Mesothelial cell of epicardium (in vitro differentiated cells): ENCODE results near the gene GBP1. TPM values are rescaled to one million over a fixed set of nuclear protein-coding genes. Genes with fewer than 3 reads are reported as not detected.
"Not testable (repeated sequence)": the region's sequence is repeated elsewhere in the genome, so short reads cannot be mapped to it uniquely, and the experiment has no call there.

Source experiments
- DNase-seq, 2 experiments: peaks; one replicate each; pipeline ENCODE4 v3.0.0; 2021; ENCODE audit warnings: low spot score in 2 of 2; ENCODE audit not compliant: unreplicated experiment in 2 of 2
- H3K27ac Mint-ChIP-seq: 2 replicates; pipeline ENCODE4 v1.8.0; 2021; ENCODE audit warnings: mixed read lengths
- H3K27me3 Mint-ChIP-seq: 2 replicates; pipeline ENCODE4 v1.8.0; 2021; ENCODE audit warnings: low read depth, mixed read lengths
- H3K36me3 Mint-ChIP-seq: 2 replicates; pipeline ENCODE4 v1.8.0; 2021; ENCODE audit warnings: mixed read lengths
- H3K4me1 Mint-ChIP-seq: 2 replicates; pipeline ENCODE4 v1.8.0; 2021; ENCODE audit warnings: mixed read lengths
- H3K4me3 Mint-ChIP-seq: 2 replicates; pipeline ENCODE4 v1.8.0; 2021; ENCODE audit warnings: mild to moderate bottlenecking, moderate library complexity, mixed read lengths
- H3K9me3 Mint-ChIP-seq: 2 replicates; pipeline ENCODE4 v1.8.0; 2021; ENCODE audit warnings: mixed read lengths
- total RNA-seq: library from RNA; stranded (reverse); gene quantifications from 3 replicates; pipeline ENCODE4 v1.2.1, GENCODE V29; 2021
- TF ChIP-seq, protein P1 (sequence below): fragments of 200-600 bp; sonication (generic); IDR thresholded peaks from one replicate; pipeline ENCODE4 v1.5.0; 2021; ENCODE audit warnings: antibody characterized with exemption; ENCODE audit not compliant: unreplicated experiment

Gene GBP1
- total RNA-seq, 1 donor from 2014 or later, result 55.5 TPM

DNA sequence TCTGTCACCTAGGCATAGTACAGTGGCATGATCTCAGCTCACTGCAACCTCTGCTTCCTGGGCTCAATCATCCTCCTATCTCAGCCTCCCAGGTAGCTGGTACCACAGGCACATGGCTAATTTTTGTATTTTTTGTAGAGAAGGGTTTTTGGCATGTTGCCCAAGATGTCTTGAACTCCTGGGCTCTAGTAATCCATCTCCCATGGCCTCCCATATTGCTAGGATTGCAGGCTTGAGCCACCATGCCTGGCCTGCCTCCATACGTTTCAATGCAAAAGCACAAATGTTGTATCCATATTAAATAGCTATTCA lies 24.7 kb downstream of the GBP1 start:
- no peak for DNase-seq
- no peak overlapping the region for H3K27ac Mint-ChIP-seq
- peaks cover 7% of the 10 kb centered on the region for H3K9me3 Mint-ChIP-seq
- peaks cover 2% of the 10 kb centered on the region for H3K27me3 Mint-ChIP-seq
- TF ChIP-seq, protein P1, sequence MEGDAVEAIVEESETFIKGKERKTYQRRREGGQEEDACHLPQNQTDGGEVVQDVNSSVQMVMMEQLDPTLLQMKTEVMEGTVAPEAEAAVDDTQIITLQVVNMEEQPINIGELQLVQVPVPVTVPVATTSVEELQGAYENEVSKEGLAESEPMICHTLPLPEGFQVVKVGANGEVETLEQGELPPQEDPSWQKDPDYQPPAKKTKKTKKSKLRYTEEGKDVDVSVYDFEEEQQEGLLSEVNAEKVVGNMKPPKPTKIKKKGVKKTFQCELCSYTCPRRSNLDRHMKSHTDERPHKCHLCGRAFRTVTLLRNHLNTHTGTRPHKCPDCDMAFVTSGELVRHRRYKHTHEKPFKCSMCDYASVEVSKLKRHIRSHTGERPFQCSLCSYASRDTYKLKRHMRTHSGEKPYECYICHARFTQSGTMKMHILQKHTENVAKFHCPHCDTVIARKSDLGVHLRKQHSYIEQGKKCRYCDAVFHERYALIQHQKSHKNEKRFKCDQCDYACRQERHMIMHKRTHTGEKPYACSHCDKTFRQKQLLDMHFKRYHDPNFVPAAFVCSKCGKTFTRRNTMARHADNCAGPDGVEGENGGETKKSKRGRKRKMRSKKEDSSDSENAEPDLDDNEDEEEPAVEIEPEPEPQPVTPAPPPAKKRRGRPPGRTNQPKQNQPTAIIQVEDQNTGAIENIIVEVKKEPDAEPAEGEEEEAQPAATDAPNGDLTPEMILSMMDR, result no peak
- no peaks in the 10 kb centered on the region for H3K36me3 Mint-ChIP-seq
- no peak overlapping the region for H3K4me3 Mint-ChIP-seq
- no peaks in the 10 kb centered on the region for H3K4me1 Mint-ChIP-seq

DNA sequence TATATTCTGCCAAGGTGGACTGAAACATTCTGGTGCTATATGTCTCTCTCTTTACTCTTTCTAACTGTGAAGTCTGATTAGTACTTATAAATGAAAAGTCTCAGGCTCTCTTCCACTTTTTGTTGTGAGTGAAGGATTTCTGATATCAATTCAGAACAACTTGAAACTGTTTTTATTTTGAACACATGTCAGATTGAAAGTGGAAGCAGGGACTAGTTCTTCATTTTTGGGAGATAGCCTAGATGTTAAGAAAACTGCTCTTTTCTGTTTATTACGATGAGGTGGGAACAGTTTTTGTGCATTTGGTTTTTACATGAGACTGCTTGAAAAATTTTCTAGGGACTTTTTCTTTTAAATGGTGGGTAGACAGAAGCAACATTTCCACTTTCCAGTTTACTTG lies 27.8 kb downstream of the GBP1 start:
- Mint-ChIP-seq H3K27me3 (peaks cover 2% of the 10 kb centered on the region), H3K27ac (no peak overlapping the region), H3K9me3 (peaks cover 17% of the 10 kb centered on the region), H3K4me3 (no peak overlapping the region), H3K36me3 (no peaks in the 10 kb centered on the region), H3K4me1 (no peaks in the 10 kb centered on the region)
- no peak for DNase-seq
- TF ChIP-seq, protein P1, result no peak

DNA sequence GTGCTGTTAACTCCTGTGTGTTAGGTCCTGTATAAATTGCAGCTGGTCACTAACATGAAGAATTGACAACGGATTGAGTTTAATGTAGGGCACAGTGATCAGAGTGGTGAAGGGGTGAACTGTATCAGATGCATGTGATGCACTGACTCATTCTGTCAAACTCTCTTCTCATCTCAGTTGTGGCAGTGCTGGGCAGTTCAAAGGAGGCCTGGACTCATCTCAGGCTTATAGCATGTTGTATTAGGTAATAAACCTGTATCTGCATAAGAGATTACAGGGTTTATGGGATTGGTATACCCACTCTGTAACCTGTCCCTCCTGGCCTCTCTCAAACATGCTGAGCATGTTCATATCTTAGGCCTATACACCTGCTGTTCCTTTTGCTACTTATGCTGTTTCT lies 29.9 kb downstream of the GBP1 start:
- H3K9me3 Mint-ChIP-seq, result peaks cover 30% of the 10 kb centered on the region
- TF ChIP-seq, protein P1, result no peak
- peaks cover 6% of the 10 kb centered on the region for H3K36me3 Mint-ChIP-seq
- H3K27me3 Mint-ChIP-seq, result peaks cover 2% of the 10 kb centered on the region
- H3K4me3 Mint-ChIP-seq, result no peak overlapping the region
- no peaks in the 10 kb centered on the region for H3K4me1 Mint-ChIP-seq
- H3K27ac Mint-ChIP-seq, result no peak overlapping the region
- DNase-seq, result no peak

DNA sequence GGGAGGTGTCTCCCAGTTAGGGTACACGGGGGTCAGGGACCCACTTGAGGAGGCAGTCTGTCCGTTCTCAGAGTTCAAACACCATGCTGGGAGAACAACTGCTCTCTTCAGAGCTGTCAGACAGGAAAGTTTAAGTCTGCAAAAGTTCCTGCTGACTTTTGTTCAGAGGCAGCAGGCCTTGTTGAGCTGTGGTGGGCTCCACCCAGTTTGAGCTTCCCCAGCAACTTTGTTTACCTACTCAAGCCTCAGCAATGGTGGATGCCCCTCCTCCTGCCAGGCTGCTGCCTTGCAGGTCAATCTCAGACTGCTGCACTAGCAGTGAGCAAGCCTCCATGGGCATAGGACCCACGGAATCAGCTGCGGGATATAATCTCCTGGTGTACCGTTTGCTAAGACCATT lies 31.0 kb downstream of the GBP1 start:
- H3K9me3 Mint-ChIP-seq, result peaks cover 33% of the 10 kb centered on the region
- not testable (repeated sequence) for H3K27ac Mint-ChIP-seq, DNase-seq, H3K4me3 Mint-ChIP-seq, H3K27me3 Mint-ChIP-seq, H3K4me1 Mint-ChIP-seq, H3K36me3 Mint-ChIP-seq

DNA sequence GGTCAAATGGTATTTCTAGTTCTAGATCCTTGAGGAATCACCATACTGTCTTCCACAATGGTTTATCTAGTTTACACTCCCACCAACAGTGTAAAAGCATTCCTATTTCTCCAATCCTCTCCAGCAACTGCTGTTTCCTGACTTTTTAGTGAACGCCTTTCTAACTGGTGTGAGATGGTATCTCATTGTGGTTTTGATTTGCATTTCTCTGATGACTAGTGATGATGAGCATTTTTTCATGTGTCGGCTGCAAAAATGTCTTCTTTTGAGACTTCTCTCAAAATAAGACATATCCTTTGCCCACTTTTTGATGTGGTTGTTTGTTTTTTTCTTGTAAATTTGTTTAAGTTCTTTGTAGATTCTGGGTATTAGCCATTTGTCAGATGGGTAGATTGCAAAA lies 36.0 kb downstream of the GBP1 start:
- not testable (repeated sequence) for H3K27me3 Mint-ChIP-seq, DNase-seq, H3K4me3 Mint-ChIP-seq, H3K36me3 Mint-ChIP-seq, H3K4me1 Mint-ChIP-seq, H3K27ac Mint-ChIP-seq
- H3K9me3 Mint-ChIP-seq, result peaks cover 37% of the 10 kb centered on the region

DNA sequence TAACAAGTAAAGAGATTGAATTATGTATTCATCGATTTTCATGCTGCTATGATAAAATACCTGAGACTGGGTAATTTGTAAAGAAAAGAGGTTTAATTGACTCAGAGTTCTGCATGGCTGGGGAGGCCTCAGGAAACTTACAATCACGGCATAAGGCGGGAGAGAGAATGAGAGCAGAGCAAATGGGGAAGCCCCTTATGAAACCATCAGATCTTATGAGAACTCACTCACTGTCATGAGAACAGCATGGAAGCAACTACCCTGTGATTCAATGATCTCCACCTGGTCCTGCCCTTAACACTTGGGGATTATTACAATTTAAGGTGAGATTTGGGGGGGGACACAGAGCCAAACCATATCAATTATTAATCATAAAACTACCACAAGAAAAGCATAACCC lies 39.1 kb downstream of the GBP1 start:
- Mint-ChIP-seq H3K4me1 (peaks cover 22% of the 10 kb centered on the region), H3K4me3 (no peak overlapping the region), H3K9me3 (peaks cover 22% of the 10 kb centered on the region), H3K27me3 (no peaks in the 10 kb centered on the region), H3K27ac (no peak overlapping the region), H3K36me3 (peaks cover 8% of the 10 kb centered on the region)
- no peak for DNase-seq
- TF ChIP-seq, protein P1, result no peak

DNA sequence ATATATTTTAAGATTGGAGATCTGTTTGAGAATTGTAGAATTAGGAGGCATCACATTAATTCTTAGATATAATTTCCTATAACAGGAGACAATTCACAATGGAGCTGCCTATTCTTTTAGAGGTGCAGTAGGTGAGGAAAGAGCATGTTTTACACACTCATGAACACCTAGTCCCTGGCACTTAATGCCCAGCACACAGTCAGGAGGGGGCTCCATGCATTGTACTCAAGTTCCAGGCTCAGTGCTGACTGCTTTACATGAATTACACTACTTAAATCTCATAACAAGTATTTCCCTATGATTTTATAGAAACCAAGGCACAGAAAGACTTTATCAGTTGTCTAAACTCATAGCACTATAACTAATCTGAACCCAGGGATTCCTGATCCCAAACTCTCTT lies 42.0 kb downstream of the GBP1 start:
- DNase-seq, result no peak
- peaks cover 11% of the 10 kb centered on the region for H3K9me3 Mint-ChIP-seq
- peaks cover 36% of the 10 kb centered on the region for H3K4me1 Mint-ChIP-seq
- H3K4me3 Mint-ChIP-seq, result peak overlapping the region; percentile 43
- TF ChIP-seq, protein P1, result no peak
- H3K27ac Mint-ChIP-seq, result peak overlapping the region; percentile 88
- peaks cover 4% of the 10 kb centered on the region for H3K36me3 Mint-ChIP-seq
- no peaks in the 10 kb centered on the region for H3K27me3 Mint-ChIP-seq
